Measurements from ENCODE around the gene SFN.
"Not testable (repeated sequence)": the region's sequence is repeated elsewhere in the genome, so short reads cannot be mapped to it uniquely, and the experiment has no call there.

Gene SFN

DNA sequence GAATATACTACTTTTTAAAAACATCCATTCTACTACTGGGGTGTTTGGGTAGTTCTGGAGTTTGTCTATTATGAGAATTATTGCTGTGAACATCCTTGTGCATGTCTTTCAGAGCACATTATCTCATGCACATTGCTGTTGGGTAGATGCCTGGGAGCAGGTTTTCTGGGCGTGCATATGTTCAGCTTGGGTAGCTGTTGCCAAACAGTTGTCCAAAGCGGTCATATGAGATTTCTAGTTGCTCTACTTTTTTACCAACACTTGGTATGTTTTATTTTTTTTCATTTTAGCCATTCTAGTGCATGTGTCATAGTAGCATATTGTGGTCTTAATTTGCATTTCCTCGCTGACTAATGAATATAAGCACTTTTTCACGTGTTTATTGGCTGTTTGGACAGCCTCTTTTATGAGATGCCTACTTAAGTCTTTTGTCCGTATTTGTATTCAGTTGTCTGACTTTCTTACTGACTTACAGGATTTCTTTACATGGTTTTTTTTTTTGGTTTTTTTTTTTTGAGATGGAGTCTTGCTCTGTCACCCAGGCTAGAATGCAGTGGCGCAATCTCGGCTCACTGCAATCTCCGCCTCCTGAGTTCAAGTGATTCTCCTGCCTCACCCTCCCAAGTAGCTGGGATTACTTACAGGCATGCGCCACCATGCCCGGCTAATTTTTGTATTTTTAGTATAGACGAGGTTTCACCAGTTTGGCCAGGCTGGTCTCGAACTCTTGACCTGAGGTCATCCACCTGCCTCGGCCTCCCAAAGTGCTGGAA, 18.3 kb upstream of the SFN start:
- H3K36me3 ChIP-seq = peaks cover 97% of the 10 kb centered on the region
- TF ChIP-seq CTCF (IDR thresholded peaks at IDR 0.05) = no peak
- H3K4me1 ChIP-seq (ENCODE audit: control insufficient read depth in 1 of 2, insufficient read depth in 1 of 2, low read depth in 1 of 2, low read length in 1 of 2) = peaks cover 2 to 4% of the 10 kb centered on the region in 2 experiments
- peak overlapping the region; percentile 11 for H3K27ac ChIP-seq
- no peaks in the 10 kb centered on the region for H3K27me3 ChIP-seq
- H3K4me3 ChIP-seq (ENCODE audit: low read depth in 1 of 2, low read length in 1 of 2) = no peak overlapping the region
- peaks cover 5% of the 10 kb centered on the region for H3K9me3 ChIP-seq

DNA sequence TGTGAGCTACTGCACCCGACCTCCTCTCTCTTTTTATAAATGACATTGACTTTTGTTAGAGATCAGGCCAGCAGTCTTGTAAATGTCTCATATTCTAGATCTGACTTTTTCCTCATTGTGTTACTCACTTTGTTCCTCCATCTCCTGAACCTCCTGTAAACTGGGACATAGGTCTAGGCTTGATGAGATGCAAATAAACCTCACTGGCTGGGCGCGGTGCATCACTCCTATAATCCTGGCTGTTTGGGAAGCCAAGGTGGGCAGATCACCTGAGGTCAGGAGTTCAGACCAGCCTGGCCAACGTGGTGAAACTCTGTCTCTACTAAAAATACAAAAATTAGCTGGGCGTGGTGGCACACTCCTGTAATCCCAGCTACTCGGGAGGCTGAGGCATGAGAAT, 15.1 kb upstream of the SFN start:
- not testable (repeated sequence) for H3K27me3 ChIP-seq; H3K27ac ChIP-seq; H3K4me1 ChIP-seq (ENCODE audit: control insufficient read depth in 1 of 2, insufficient read depth in 1 of 2, low read depth in 1 of 2, low read length in 1 of 2); H3K4me3 ChIP-seq (ENCODE audit: low read depth in 1 of 2, low read length in 1 of 2); H3K9me3 ChIP-seq
- peaks cover 97% of the 10 kb centered on the region for H3K36me3 ChIP-seq

GRCh38 chr1:26848499-26848898, 14.4 kb upstream of the SFN start:
- H3K36me3 ChIP-seq = peaks cover 97% of the 10 kb centered on the region
- no peak for TF ChIP-seq CTCF (IDR thresholded peaks at IDR 0.05)
- peaks cover 17% of the 10 kb centered on the region for H3K9me3 ChIP-seq
- no peaks in the 10 kb centered on the region for H3K27me3 ChIP-seq
- no peak overlapping the region for H3K27ac ChIP-seq
- H3K4me1 ChIP-seq (ENCODE audit: control insufficient read depth in 1 of 2, insufficient read depth in 1 of 2, low read depth in 1 of 2, low read length in 1 of 2) = no peaks in the 10 kb centered on the region
- no peak overlapping the region for H3K4me3 ChIP-seq (ENCODE audit: low read depth in 1 of 2, low read length in 1 of 2)

GRCh38 chr1:26848941-26849774, 13.8 kb upstream of the SFN start:
- no peaks in the 10 kb centered on the region for H3K27me3 ChIP-seq
- H3K27ac ChIP-seq = no peak overlapping the region
- H3K36me3 ChIP-seq = peaks cover 97% of the 10 kb centered on the region
- TF ChIP-seq CTCF (IDR thresholded peaks at IDR 0.05) = no peak
- peaks cover 17% of the 10 kb centered on the region for H3K9me3 ChIP-seq
- H3K4me1 ChIP-seq (ENCODE audit: control insufficient read depth in 1 of 2, insufficient read depth in 1 of 2, low read depth in 1 of 2, low read length in 1 of 2) = no peaks in the 10 kb centered on the region
- no peak overlapping the region for H3K4me3 ChIP-seq (ENCODE audit: low read depth in 1 of 2, low read length in 1 of 2)

DNA sequence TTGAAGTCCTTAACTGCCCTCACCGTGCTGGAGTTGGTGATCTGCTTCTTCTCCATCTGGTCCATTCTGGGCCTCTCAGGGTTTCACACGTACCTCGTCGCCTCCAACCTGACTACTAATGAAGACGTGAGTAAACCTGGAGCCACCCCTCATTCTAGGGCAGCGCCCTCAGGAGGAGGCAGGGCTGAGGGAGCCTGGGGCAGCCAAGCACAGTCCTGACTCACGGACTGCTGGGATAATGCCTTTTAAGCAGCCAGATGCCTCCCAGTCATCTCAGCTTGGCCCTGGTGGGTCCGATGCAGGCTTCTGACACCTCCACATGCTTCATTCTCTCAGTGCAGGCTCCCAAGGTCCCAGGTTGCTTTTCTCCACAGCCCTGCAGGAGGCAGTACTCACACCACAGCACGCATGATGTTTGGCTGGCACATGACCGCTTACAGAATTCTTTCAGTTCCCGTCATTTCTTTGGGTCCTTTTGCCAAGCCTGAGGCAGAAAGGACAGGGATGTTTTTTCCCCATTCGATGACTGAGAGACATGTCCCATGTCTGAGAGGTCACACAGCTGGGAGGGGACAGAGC, 11.8 kb upstream of the SFN start:
- Histone ChIP-seq H3K4me1 (ENCODE audit: control insufficient read depth in 1 of 2, insufficient read depth in 1 of 2, low read depth in 1 of 2, low read length in 1 of 2) (no peaks in the 10 kb centered on the region), H3K9me3 (peaks cover 17% of the 10 kb centered on the region), H3K27me3 (no peaks in the 10 kb centered on the region), H3K36me3 (peaks cover 100% of the 10 kb centered on the region), H3K4me3 (ENCODE audit: low read depth in 1 of 2, low read length in 1 of 2) (no peak overlapping the region), H3K27ac (no peak overlapping the region)
- no peak for TF ChIP-seq CTCF (IDR thresholded peaks at IDR 0.05)

DNA sequence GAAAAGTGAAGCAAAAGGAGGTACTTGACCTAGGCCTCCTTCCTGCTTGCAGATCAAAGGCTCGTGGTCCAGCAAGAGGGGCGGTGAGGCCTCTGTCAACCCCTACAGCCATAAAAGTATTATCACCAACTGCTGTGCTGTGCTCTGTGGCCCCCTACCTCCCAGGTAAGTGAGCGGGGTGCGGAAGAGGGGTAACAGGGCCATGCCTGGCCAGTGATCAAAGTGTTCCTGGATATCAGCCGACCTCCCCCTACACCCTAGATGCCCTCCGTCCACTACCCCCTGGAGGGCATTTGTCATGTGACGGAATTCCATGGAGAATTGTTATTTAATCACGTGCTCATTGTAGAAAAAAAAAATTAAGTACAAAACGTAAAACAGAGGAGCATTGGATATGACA, 10.2 kb upstream of the SFN start:
- Histone ChIP-seq H3K4me1 (ENCODE audit: control insufficient read depth in 1 of 2, insufficient read depth in 1 of 2, low read depth in 1 of 2, low read length in 1 of 2) (no peaks in the 10 kb centered on the region), H3K4me3 (ENCODE audit: low read depth in 1 of 2, low read length in 1 of 2) (no peak overlapping the region), H3K36me3 (peaks cover 100% of the 10 kb centered on the region), H3K9me3 (peaks cover 12% of the 10 kb centered on the region), H3K27me3 (no peaks in the 10 kb centered on the region), H3K27ac (no peak overlapping the region)
- no peak for TF ChIP-seq CTCF (IDR thresholded peaks at IDR 0.05)
